Astrocyte of the spinal cord (primary cell): ENCODE measurements around the gene MTHFD2.
"Not testable (repeated sequence)": the region's sequence is repeated elsewhere in the genome, so short reads cannot be mapped to it uniquely, and the experiment has no call there.

Experiments used
- DNase-seq: peaks from one replicate; pipeline ENCODE4 v3.0.0; 2011; ENCODE audit warnings: low read depth, low spot score
- H3K4me3 ChIP-seq: 2 replicates; pipeline ENCODE4 v1.5.1; 2011; ENCODE audit warnings: low read depth, mild to moderate bottlenecking, low read length, moderate library complexity
- CTCF ChIP-seq: IDR thresholded peaks from 2 replicates; pipeline ENCODE4 v1.5.1; 2012; ENCODE audit warnings: low read depth, mild to moderate bottlenecking, low read length, inconsistent platforms
- in situ Hi-C: cut with HindIII; loops from 2 replicates; pipeline ENCODE4 v1.10.0; 2017; ENCODE audit warnings: low sequenced_read_pairs

The MTHFD2 gene

GRCh38 chr2:74181739-74182138, 16.7 kb upstream of the MTHFD2 start:
- TF ChIP-seq CTCF = no peak
- in situ Hi-C loops = no loop called here
- no peak for DNase-seq
- no peak overlapping the region for H3K4me3 ChIP-seq

- H3K4me3 ChIP-seq = no peak overlapping the region
- TF ChIP-seq CTCF = no peak
- DNase-seq = no peak
- in situ Hi-C loops = no loop called here
Observed at GRCh38 chr2:74183878-74184277, 14.5 kb upstream of the MTHFD2 start.

- in situ Hi-C loops = no loop called here
- no peak for TF ChIP-seq CTCF
- H3K4me3 ChIP-seq = no peak overlapping the region
Observed at GRCh38 chr2:74186038-74186437, 12.4 kb upstream of the MTHFD2 start.

GRCh38 chr2:74186706-74187105, 11.7 kb upstream of the MTHFD2 start:
- DNase-seq, H3K4me3 ChIP-seq, in situ Hi-C loops: not testable (repeated sequence)

More at GRCh38 chr2:74186038-74186437, 12.4 kb upstream of the MTHFD2 start:
- DNase-seq = no peak

- peak; percentile 54 for DNase-seq
- in situ Hi-C loops = no loop called here
- H3K4me3 ChIP-seq = no peak overlapping the region
Observed at GRCh38 chr2:74188018-74188601, 10.3 kb upstream of the MTHFD2 start.

GRCh38 chr2:74188696-74189095, 9.7 kb upstream of the MTHFD2 start:
- in situ Hi-C loops = no loop called here
- H3K4me3 ChIP-seq = no peak overlapping the region
- TF ChIP-seq CTCF = no peak
- DNase-seq = no peak

More at GRCh38 chr2:74188018-74188601, 10.3 kb upstream of the MTHFD2 start:
- TF ChIP-seq CTCF = no peak

GRCh38 chr2:74191596-74192380, 6.6 kb upstream of the MTHFD2 start:
- TF ChIP-seq CTCF = no peak
- in situ Hi-C loops = no loop called here
- no peak overlapping the region for H3K4me3 ChIP-seq

More at GRCh38 chr2:74191596-74192380, 6.6 kb upstream of the MTHFD2 start:
- DNase-seq = no peak
